GM10266 (cell line): Measurements from ENCODE around the gene MYO9A.
A peak's percentile ranks its signal among the peaks of the same experiment; 100 is the strongest.

Source experiments
- DNase-seq: peaks from one replicate; pipeline ENCODE4 v3.0.0; 2012; ENCODE audit errors: extremely low spot score
- TF ChIP-seq, protein P1 (sequence below): IDR thresholded peaks from 2 replicates; pipeline ENCODE4 v1.5.1; 2012; ENCODE audit warnings: mild to moderate bottlenecking, low read depth; ENCODE audit not compliant: control insufficient read depth, insufficient read depth; ENCODE audit errors: missing control alignments

Gene MYO9A

DNA sequence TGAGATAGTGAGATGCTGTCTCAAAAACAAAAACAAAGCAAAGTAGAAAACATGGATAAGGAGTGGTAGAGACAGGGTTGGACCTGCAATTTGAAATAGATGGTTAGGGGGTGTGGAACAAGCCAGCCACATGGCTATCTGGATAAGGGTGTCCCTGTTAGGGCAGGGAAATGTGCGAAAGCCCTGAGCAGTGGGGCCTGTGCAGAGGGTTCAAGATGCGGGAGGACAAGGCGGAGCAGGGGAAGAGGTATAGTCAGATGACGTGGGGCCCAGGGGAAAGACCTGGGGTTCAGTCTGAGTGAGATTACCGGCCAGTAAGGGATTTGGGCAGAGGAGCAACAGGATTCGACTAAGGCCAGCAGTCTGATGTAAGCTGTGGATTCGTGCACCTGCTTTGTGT is 326.0 kb downstream of the MYO9A start:
- TF ChIP-seq, protein P1, sequence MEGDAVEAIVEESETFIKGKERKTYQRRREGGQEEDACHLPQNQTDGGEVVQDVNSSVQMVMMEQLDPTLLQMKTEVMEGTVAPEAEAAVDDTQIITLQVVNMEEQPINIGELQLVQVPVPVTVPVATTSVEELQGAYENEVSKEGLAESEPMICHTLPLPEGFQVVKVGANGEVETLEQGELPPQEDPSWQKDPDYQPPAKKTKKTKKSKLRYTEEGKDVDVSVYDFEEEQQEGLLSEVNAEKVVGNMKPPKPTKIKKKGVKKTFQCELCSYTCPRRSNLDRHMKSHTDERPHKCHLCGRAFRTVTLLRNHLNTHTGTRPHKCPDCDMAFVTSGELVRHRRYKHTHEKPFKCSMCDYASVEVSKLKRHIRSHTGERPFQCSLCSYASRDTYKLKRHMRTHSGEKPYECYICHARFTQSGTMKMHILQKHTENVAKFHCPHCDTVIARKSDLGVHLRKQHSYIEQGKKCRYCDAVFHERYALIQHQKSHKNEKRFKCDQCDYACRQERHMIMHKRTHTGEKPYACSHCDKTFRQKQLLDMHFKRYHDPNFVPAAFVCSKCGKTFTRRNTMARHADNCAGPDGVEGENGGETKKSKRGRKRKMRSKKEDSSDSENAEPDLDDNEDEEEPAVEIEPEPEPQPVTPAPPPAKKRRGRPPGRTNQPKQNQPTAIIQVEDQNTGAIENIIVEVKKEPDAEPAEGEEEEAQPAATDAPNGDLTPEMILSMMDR, result no peak
- no peak for DNase-seq

DNA sequence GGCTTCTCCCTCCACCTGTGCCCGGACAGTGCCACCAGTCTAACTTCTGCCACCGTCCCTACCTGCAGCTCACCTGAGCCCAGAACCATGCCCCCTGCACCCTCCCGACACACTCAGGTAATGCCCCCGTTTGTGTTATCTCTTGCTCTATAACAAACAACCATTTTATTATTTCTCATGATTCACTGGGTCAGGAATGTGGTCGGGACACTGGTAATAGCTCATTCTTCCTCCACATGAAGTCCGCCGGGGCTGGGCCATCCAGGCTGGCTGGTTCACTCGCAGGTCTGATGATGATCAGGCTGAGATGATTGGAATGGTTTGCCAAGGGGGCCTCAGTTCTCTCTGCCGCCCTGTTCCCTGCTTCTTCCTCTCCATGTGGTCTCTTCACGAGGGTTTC is 327.9 kb downstream of the MYO9A start:
- DNase-seq, result no peak
- TF ChIP-seq, protein P1, result no peak

DNA sequence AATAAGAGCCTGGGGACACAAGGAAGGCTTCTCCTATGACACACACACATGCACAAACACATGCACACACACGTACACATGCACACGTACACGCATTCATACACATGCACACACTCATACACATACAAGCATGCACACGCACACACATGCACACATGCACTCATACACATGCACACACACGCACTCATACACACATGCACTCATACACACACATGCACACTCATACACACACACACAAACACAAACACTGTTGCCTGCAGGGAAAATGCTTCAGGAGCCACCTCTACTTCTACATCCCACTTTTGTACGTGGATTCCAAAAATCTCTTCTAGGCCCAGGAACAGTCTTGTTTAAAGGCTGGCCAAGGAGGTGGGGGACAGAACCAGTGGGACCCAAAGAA is 328.3 kb downstream of the MYO9A start:
- TF ChIP-seq, protein P1, result no peak
- no peak for DNase-seq

DNA sequence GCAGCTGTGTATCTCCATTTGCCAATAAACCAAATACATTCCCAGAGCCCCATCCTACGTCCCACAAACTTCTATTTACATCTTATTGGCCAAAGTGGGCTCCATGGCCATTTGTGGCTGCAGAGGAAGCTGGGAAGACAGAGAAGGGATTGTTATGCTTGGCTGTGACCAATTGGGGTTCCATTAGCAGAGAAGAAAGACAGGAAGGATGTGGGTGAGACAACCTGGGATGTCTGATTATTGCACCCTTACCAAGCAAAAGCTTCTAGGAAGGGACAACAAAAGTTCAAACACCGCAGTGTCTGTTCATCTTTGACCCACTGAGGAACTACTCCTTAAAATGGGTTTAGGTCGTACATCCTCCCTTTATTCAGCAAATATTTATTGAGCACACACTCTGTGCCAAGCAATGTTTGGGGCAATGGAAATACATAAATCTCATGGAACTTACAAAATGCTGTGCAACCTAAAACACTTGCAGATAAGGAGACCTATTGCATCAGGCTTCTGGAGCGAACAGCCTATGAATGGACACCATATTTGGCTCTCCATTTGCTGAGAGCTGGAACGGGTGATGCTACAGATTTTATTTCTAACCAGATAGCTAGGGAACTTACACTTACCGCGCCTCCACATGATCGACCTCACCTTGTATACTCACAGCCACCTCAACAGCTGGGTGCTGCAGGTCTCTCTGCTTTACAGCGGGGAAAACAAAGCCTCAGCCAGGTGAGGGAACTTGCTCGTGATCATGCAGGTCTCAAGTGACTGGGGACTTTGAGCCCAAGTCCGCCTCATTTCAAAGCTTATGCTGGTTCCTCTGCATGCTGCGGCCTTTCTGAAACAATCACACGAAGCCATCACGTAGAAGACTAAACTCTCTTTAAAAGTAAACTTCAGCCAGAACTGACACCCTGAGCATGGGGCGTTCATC is 329.0 kb downstream of the MYO9A start:
- DNase-seq, result no peak
- TF ChIP-seq, protein P1, result no peak

DNA sequence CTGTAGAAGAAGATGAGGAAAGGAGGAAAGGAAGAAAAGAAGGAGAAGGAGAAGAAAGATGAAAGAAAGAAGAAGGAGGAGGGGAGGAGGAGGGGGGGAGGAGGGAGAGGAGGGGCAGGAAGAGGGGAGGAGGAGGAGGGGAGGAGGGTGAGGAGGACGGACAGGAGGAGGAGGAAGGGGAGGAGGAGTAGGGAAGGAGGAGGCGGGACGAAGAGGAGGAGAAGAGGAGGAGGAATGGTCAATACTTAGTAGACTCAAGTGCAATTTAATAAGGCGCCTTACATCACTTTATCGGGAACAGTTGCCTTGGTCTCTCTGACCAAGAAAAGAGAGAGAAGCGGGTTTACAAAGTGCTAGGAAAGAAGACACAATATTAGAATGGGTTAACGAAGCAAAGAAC is 331.3 kb downstream of the MYO9A start:
- TF ChIP-seq, protein P1, result no peak
- DNase-seq, result no peak

DNA sequence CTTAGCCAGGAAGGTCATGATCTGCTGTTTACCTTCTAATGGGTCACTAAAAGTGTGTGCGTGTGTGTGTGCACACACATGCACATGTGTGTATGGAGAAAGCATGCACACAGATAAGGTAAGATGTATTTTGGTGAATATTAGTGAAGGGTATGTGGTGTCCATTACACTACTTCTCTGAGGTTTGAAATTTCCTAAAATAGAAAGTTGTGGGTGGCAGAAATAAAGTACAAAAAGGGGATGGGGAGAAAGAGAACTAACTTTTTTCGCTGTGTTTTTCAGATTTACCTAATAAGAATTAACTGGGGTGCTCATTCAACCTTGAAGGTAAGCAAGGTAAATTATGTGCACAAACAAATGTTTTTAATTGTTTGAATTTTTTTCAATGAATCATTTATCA is 332.0 kb downstream of the MYO9A start:
- no peak for DNase-seq
- TF ChIP-seq, protein P1, result no peak

DNA sequence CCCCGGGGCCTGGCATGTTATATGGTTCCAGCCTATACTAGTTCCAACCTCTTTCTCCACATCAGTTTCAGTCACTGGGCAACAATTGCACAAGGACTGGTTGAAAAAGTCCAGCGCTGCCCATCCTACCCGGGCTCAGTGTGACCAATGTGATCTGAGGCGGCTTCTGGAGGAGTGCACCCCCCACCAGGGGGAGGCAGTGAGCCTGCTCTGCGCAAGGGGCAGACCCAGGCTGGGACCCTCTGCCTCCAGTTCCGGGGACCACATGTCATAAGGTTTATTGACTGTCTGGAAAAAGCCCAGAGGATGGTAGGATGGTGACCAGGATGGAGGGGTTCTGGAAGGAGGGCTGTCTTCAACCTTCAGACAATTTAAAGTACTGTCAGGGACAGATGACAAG is 333.2 kb downstream of the MYO9A start:
- no peak for DNase-seq
- TF ChIP-seq, protein P1, result peak; percentile 16
